TTC549 (cell line): ENCODE measurements around the gene TH.

ENCODE experiments used
- FAIRE-seq: peaks from 2 replicates; lab custom pipeline; 2012; peaks lifted over from hg19 to GRCh38; lab: Jason Lieb, UNC

The TH gene

GRCh38 chr11:2142300-2142759, 29.3 kb downstream of the TH start:
- FAIRE-seq, result no peak

- no peak for FAIRE-seq
These were observed 30.9 kb downstream of the TH start for GRCh38 chr11:2140411-2141400.

- FAIRE-seq, result no peak
These were observed 31.8 kb downstream of the TH start for GRCh38 chr11:2139621-2140337.

- no peak for FAIRE-seq
These were observed 32.5 kb downstream of the TH start, which contains the start of gene IGF2 for GRCh38 chr11:2139123-2139521. Gene IGF2 (minus strand): TSS chr11:2139389. CDS start chr11:2135523, 3,866 bp downstream.

- FAIRE-seq, result no peak
These were observed 33.0 kb downstream of the TH start for GRCh38 chr11:2138431-2139122.

- FAIRE-seq, result no peak
These were observed 33.6 kb downstream of the TH start for GRCh38 chr11:2138068-2138430.

- FAIRE-seq, result no peak
These were observed 34.2 kb downstream of the TH start for GRCh38 chr11:2137202-2138067.

GRCh38 chr11:2136952-2137201, 34.7 kb downstream of the TH start:
- no peak for FAIRE-seq

GRCh38 chr11:2136209-2136951, 35.2 kb downstream of the TH start:
- FAIRE-seq, result no peak

GRCh38 chr11:2135648-2136201, 35.9 kb downstream of the TH start:
- no peak for FAIRE-seq

GRCh38 chr11:2135018-2135569, 36.5 kb downstream of the TH start:
- no peak for FAIRE-seq

- no peak for FAIRE-seq
These were observed 37.3 kb downstream of the TH start for GRCh38 chr11:2134022-2135010.

GRCh38 chr11:2133241-2134021, 38.2 kb downstream of the TH start:
- FAIRE-seq, result no peak

- FAIRE-seq, result no peak
These were observed 38.8 kb downstream of the TH start for GRCh38 chr11:2132874-2133240.

GRCh38 chr11:2132246-2132645, 39.4 kb downstream of the TH start:
- no peak for FAIRE-seq

- no peak for FAIRE-seq
These were observed 40.0 kb downstream of the TH start for GRCh38 chr11:2131371-2132236.

- no peak for FAIRE-seq
These were observed 40.7 kb downstream of the TH start for GRCh38 chr11:2130881-2131352.
